Transverse colon (tissue), 4 donors: ENCODE data around the gene TTC31. TPM values are rescaled to one million over a fixed set of nuclear protein-coding genes. Genes with fewer than 3 reads are reported as not detected.

Source experiments
- DNase-seq: peaks from one replicate; pipeline ENCODE4 v3.0.0-alpha.2; 2019
- H3K27ac ChIP-seq, 4 donors: fragments of 200-600 bp; sonication (generic); 2 replicates each; pipeline ENCODE4 v1.5.1; 2016 to 2018; ENCODE audit warnings: inconsistent platforms in 4 of 4
- H3K27me3 ChIP-seq: fragments of 200-600 bp; sonication (generic); 2 replicates; pipeline ENCODE4 v1.5.1; 2017; ENCODE audit warnings: inconsistent platforms
- H3K36me3 ChIP-seq, 4 donors: fragments of 200-600 bp; sonication (generic); 2 replicates each; pipeline ENCODE4 v1.5.1; 2017 to 2019; ENCODE audit warnings: inconsistent platforms in 4 of 4
- H3K4me1 ChIP-seq, 4 donors: fragments of 200-600 bp; sonication (generic); 2 replicates each; pipeline ENCODE4 v1.5.1; 2017 to 2020; ENCODE audit warnings: inconsistent platforms in 4 of 4
- H3K4me3 ChIP-seq, 4 donors: fragments of 200-600 bp; sonication (generic); 1 replicate in 1 of 4; 2 replicates in 3 of 4; pipeline versions ENCODE4 v1.5.1 to v1.6.1; 2017 to 2019; ENCODE audit warnings: inconsistent platforms in 4 of 4
- H3K9me3 ChIP-seq, 2 donors: fragments of 200-600 bp; sonication (generic); 2 replicates each; pipeline ENCODE4 v1.5.1; 2017 to 2019; ENCODE audit warnings: inconsistent platforms in 2 of 2
- CTCF ChIP-seq, 5 experiments: fragments of 200-600 bp in 3 of 5; fragments of 450-650 bp in 2 of 5; sonication (generic) in 3 of 5; IDR thresholded peaks; 1 replicate in 2 of 5; 2 replicates in 3 of 5; pipeline ENCODE4 v1.5.1; 2016 to 2017; ENCODE audit warnings: antibody characterized with exemption in 5 of 5, inconsistent platforms in 3 of 5, mild to moderate bottlenecking in 2 of 5, moderate library complexity in 1 of 5
- EP300 ChIP-seq: sonication (generic); formaldehyde crosslinking; IDR thresholded peaks from one replicate; pipeline ENCODE4 v1.6.1; 2017; ENCODE audit warnings: antibody characterized with exemption, low read depth
- POLR2A ChIP-seq: fragments of 450-650 bp; IDR thresholded peaks from one replicate; pipeline ENCODE4 v1.6.1; 2016; ENCODE audit warnings: antibody characterized with exemption, mild to moderate bottlenecking, moderate library complexity
- POLR2AphosphoS5 ChIP-seq, 3 donors: sonication (generic); formaldehyde crosslinking; IDR thresholded peaks; one replicate each; pipeline ENCODE4 v1.6.1; 2016; ENCODE audit warnings: antibody characterized with exemption in 3 of 3
- WGBS, 2 donors: methylation state at CpG; one replicate each; pipeline ENCODE4 v1.1.5; 2018; ENCODE audit warnings: low coverage in 1 of 2; 5-methylcytosine and 5-hydroxymethylcytosine counted together
- in situ Hi-C, 4 donors: fragments of 200-750 bp; cut with MboI; loops; one replicate each; pipeline versions ENCODE4 v1.15.0 to v1.15.1; 2017; ENCODE audit warnings: low sequenced_read_pairs in 3 of 4, low pct_ligation_motif_present in 1 of 4, low pct_unique_long_range_greater_than_20kb in 1 of 4
- intact Hi-C: fragments of 100-400 bp; cut with DNase I; formaldehyde crosslinking; loops from one replicate; pipeline ENCODE4 v1.15.1; 2023; ENCODE audit warnings: low total_unique reads
- total RNA-seq, 4 donors: library from RNA; depleted of rRNA; stranded (reverse); fragments of >200 nt; gene quantifications; one replicate each; pipeline ENCODE4 v1.1.0, GENCODE V29; 2016

The TTC31 gene
- total RNA-seq, 4 donors from 2014 or later = 16.9 to 36.0 (median 32.0) TPM

- Histone ChIP-seq H3K9me3 (no peaks in the 10 kb centered on the region), H3K27me3 (peaks cover 9% of the 10 kb centered on the region), H3K36me3 (no peaks in the 10 kb centered on the region), H3K4me1 (peaks cover 11 to 44% (median 16%) of the 10 kb centered on the region in 4 donors), H3K4me3 (no peak overlapping the region), H3K27ac (no peak overlapping the region)
- intact Hi-C loops (no loop called here), in situ Hi-C loops (no loop called here)
- 85 to 100% methylated on average over 1 of the region's 1 CpG for WGBS, 2 donors
- TF ChIP-seq CTCF (IDR thresholded peaks at IDR 0.05) (no peak), POLR2A (no peak), EP300 (no peak), POLR2AphosphoS5 (IDR thresholded peaks at IDR 0.05) (no peak)
- no peak for DNase-seq
These were observed 44.6 kb upstream of the TTC31 start for GRCh38 chr2:74438248-74438647.

GRCh38 chr2:74439373-74439772, 43.5 kb upstream of the TTC31 start:
- Histone ChIP-seq H3K27me3 (peaks cover 9% of the 10 kb centered on the region), H3K4me3 (peak overlapping the region; percentile 11 to 58 (median 46)), H3K4me1 (peaks cover 11 to 52% (median 16%) of the 10 kb centered on the region in 4 donors), H3K27ac (peak overlapping the region; percentile 88 to 93 (median 91)), H3K9me3 (no peaks in the 10 kb centered on the region), H3K36me3 (no peaks in the 10 kb centered on the region)
- TF ChIP-seq POLR2AphosphoS5 (IDR thresholded peaks at IDR 0.05) = no peak
- TF ChIP-seq EP300 = no peak
- no peak for TF ChIP-seq POLR2A
- no peak for TF ChIP-seq CTCF (IDR thresholded peaks at IDR 0.05)
- WGBS, 2 donors = 26% methylated on average over 3 of the region's 3 CpGs; no CpG with 5 or more reads in 1 of the 2 donors
- DNase-seq = no peak
- intact Hi-C loops (no loop called here), in situ Hi-C loops (no loop called here)

GRCh38 chr2:74439803-74440377, 43.0 kb upstream of the TTC31 start:
- DNase-seq = peak; percentile 54
- Histone ChIP-seq H3K4me3 (peak overlapping the region; percentile 11 to 58 (median 46)), H3K27me3 (peaks cover 9% of the 10 kb centered on the region), H3K27ac (peak overlapping the region; percentile 88 to 93 (median 91)), H3K36me3 (no peaks in the 10 kb centered on the region), H3K4me1 (peaks cover 11 to 52% (median 16%) of the 10 kb centered on the region in 4 donors), H3K9me3 (no peaks in the 10 kb centered on the region)
- no peak for TF ChIP-seq EP300
- no peak for TF ChIP-seq POLR2A
- no peak for TF ChIP-seq CTCF (IDR thresholded peaks at IDR 0.05)
- no peak for TF ChIP-seq POLR2AphosphoS5 (IDR thresholded peaks at IDR 0.05)
- intact Hi-C loops = no loop called here
- WGBS, 2 donors = 33% methylated on average over 14 of the region's 14 CpGs; no CpG with 5 or more reads in 1 of the 2 donors
- in situ Hi-C loops = no loop called here

- peak; percentile 89 for DNase-seq
- H3K36me3 ChIP-seq = no peaks in the 10 kb centered on the region
- H3K4me1 ChIP-seq = peaks cover 11 to 52% (median 16%) of the 10 kb centered on the region in 4 donors
- peaks cover 9% of the 10 kb centered on the region for H3K27me3 ChIP-seq
- in situ Hi-C loops = no loop called here
- H3K4me3 ChIP-seq = peak overlapping the region; percentile 20 to 58 (median 46)
- H3K9me3 ChIP-seq = no peaks in the 10 kb centered on the region
- no peak for TF ChIP-seq EP300
- TF ChIP-seq POLR2A = peak; percentile 59
- TF ChIP-seq CTCF (IDR thresholded peaks at IDR 0.05) = peak; percentile 30 to 76 (median 40)
- TF ChIP-seq POLR2AphosphoS5 (IDR thresholded peaks at IDR 0.05) = peak; percentile 46 to 68 (median 67)
- H3K27ac ChIP-seq = peak overlapping the region; percentile 88 to 93 (median 91)
- WGBS, 2 donors = 17 to 20% methylated on average over 6 to 44 of the region's 45 CpGs
- intact Hi-C loops = no loop called here
These were observed 42.3 kb upstream of the TTC31 start for GRCh38 chr2:74440378-74441169.
